ENCODE results near the gene MISP. TPM values are rescaled to one million over a fixed set of nuclear protein-coding genes. Genes with fewer than 3 reads are reported as not detected.
A peak's percentile ranks its signal among the peaks of the same experiment; 100 is the strongest.

Gene MISP
- polyA plus RNA-seq, 2 of the 4 experiments (the other 2 are of a cell fraction): 46.5 to 62.7 TPM

DNA sequence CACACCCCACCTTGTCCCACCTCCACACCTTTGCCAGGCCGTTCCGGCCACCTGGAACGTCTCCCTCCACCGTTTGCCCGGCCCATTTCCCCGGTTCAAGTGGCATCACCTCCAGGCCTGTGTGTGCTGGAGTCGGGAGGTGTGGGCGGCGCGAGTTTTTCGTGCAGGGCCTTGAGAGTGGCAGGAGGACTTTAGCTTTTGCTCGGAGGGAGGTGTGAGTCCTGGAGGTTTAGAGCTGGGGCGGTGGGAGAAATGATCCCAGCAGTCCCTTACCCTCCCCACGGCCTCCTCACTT, 46.5 kb upstream of the MISP start:
- Histone ChIP-seq H3K4me2 (peak overlapping the region; percentile 64; the same call in 1 of the 3 replicates), H3K9me3 (no peaks in the 10 kb centered on the region), H3K27ac (peak overlapping the region in 1 of 2 experiments; percentile 80; a peak in 2 of 6 replicates), H3K4me3 (no peak overlapping the region), H3K4me1 (0 out of 3 replicates have a peak, but pooled peaks cover 6% of the 10 kb centered on the region)
- WGBS (ENCODE audit: missing lambda C conversion rate): 93% methylated on average over 14 of the region's 14 CpGs
- FAIRE-seq (no peak), ATAC-seq (no peak), DNase-seq (ENCODE audit: low read depth in 1 of 2, low spot score in 1 of 2) (no peak)
- ChIA-PET CTCF (interaction anchor here (0.5 kb wide), 1 partner anchor 41 kb away, joined by 3 read pairs; no protein-coding TSS in a partner anchor), POLR2A (interaction anchor here (1.7 to 2.2 kb wide), 2 partner anchors 24 to 27 kb away, joined by 5 read pairs; no protein-coding TSS in a partner anchor)
- no peak for TF ChIP-seq PHF8 (IDR thresholded peaks at IDR 0.05; ENCODE audit: borderline replicate concordance, low read depth)
- TF ChIP-seq HOXB5 (CRISPR knock-in tag; IDR thresholded peaks at IDR 0.05): no peak
- TF ChIP-seq JUN (IDR thresholded peaks at IDR 0.05): no peak
- TF ChIP-seq, protein P1, sequence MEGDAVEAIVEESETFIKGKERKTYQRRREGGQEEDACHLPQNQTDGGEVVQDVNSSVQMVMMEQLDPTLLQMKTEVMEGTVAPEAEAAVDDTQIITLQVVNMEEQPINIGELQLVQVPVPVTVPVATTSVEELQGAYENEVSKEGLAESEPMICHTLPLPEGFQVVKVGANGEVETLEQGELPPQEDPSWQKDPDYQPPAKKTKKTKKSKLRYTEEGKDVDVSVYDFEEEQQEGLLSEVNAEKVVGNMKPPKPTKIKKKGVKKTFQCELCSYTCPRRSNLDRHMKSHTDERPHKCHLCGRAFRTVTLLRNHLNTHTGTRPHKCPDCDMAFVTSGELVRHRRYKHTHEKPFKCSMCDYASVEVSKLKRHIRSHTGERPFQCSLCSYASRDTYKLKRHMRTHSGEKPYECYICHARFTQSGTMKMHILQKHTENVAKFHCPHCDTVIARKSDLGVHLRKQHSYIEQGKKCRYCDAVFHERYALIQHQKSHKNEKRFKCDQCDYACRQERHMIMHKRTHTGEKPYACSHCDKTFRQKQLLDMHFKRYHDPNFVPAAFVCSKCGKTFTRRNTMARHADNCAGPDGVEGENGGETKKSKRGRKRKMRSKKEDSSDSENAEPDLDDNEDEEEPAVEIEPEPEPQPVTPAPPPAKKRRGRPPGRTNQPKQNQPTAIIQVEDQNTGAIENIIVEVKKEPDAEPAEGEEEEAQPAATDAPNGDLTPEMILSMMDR (IDR thresholded peaks at IDR 0.05): no peak
- TF ChIP-seq FOSL2 (IDR thresholded peaks at IDR 0.05): no peak
- TF ChIP-seq FOSL2 (CRISPR knock-in tag; IDR thresholded peaks at IDR 0.05): no peak
- TF ChIP-seq, protein P2, sequence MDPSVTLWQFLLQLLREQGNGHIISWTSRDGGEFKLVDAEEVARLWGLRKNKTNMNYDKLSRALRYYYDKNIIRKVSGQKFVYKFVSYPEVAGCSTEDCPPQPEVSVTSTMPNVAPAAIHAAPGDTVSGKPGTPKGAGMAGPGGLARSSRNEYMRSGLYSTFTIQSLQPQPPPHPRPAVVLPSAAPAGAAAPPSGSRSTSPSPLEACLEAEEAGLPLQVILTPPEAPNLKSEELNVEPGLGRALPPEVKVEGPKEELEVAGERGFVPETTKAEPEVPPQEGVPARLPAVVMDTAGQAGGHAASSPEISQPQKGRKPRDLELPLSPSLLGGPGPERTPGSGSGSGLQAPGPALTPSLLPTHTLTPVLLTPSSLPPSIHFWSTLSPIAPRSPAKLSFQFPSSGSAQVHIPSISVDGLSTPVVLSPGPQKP (IDR thresholded peaks at IDR 0.05; ENCODE audit: low read depth, low read length): no peak
- no peak for TF ChIP-seq ZSCAN20 (CRISPR knock-in tag; IDR thresholded peaks at IDR 0.05)
- TF ChIP-seq CHD4 (IDR thresholded peaks at IDR 0.05; ENCODE audit: borderline replicate concordance): no peak
- no peak for TF ChIP-seq HOXA7 (CRISPR knock-in tag; IDR thresholded peaks at IDR 0.05)
- TF ChIP-seq MAZ (IDR thresholded peaks at IDR 0.05; ENCODE audit: borderline replicate concordance, low read depth, low read length): no peak
- no peak for TF ChIP-seq NR3C1 (IDR thresholded peaks at IDR 0.05)
- TF ChIP-seq, protein P3, sequence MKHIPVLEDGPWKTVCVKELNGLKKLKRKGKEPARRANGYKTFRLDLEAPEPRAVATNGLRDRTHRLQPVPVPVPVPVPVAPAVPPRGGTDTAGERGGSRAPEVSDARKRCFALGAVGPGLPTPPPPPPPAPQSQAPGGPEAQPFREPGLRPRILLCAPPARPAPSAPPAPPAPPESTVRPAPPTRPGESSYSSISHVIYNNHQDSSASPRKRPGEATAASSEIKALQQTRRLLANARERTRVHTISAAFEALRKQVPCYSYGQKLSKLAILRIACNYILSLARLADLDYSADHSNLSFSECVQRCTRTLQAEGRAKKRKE (CRISPR knock-in tag; IDR thresholded peaks at IDR 0.05; ENCODE audit: low read depth): no peak

DNA sequence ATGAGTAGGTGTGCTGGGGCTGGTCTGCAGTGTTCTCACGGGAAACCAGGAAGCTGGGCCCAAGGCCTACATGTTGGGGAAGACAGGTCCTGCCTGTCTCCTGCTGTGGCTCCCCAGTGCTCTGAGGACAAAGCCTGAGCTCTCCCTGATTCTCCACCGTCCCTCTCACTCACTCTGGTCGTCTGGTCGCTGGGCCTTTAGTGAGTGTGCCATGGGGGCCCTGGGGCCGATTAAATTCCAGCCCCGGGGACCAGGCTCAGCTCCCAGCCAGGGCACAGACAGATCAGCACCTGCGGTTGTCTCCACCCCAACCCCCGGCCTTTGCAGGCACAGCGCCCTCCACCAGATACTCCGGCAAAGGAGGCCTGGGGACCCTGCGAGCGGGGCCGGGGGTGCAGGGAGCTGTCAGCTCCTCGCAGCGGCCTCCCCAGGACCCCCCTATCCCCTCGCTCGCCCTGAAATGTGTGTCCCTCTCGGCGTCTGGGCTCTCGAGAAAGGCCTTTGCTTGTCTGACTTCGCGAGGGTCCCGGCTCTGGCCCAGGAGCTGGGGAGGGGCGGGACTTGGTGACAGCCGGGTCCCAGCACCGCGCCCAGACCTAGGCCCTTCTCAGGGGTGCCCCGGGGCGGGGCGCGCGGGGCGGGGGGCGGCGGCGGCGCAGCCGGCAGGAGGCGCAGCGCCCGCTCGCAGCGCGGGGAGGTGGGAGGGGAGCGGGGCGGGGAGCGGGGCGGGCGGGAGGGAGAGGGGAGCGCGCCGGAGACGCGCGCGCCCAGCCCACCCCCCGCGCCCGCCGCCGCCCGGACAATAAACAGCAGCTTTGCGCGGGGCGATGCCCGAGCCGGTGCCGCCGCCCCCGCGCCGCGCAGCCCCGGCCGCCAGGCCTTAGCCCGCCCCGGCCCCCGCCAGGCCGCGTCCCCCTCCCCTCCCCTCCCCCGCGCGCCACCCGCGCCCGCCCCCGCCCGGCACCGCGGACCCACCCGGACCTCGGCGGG, 42.5 kb upstream of the MISP start, which contains the start of gene PALM:
Gene PALM (plus strand): TSS at position 782 of the 990 bp plus-strand sequence. CDS start 212 bp downstream, outside the sequence.
- Histone ChIP-seq H3K27ac (peak within 1 kb of the TSS; percentile 90 to 99), H3K9me3 (no peaks in the 10 kb centered on the region), H3K4me1 (peaks cover 14% of the 10 kb centered on the region), H3K4me3 (peak within 1 kb of the TSS; percentile 97), H3K4me2 (peak within 1 kb of the TSS; percentile 76)
- POLR2A ChIA-PET: interaction anchor here (1.1 kb wide), 1 partner anchor 44 kb away, joined by 4 read pairs; no protein-coding TSS in a partner anchor
- 60% methylated on average over 2 of the region's 93 CpGs for WGBS (ENCODE audit: missing lambda C conversion rate)
- TF ChIP-seq MAFK (IDR thresholded peaks at IDR 0.05; ENCODE audit: partially characterized antibody): no peak
- TF ChIP-seq POLR2A (IDR thresholded peaks at IDR 0.05; ENCODE audit: low read length): no peak
- TF ChIP-seq RARB (CRISPR knock-in tag; IDR thresholded peaks at IDR 0.05): no peak
- TF ChIP-seq, protein P2 (IDR thresholded peaks at IDR 0.05; ENCODE audit: low read depth, low read length): no peak
- TF ChIP-seq, protein P1 (IDR thresholded peaks at IDR 0.05): peak; percentile 42
- peak; percentile 32; the same call in 1 of the 3 replicates for TF ChIP-seq SMC3 (IDR thresholded peaks at IDR 0.05)
- no peak for TF ChIP-seq NR3C1 (IDR thresholded peaks at IDR 0.05)
- TF ChIP-seq EP300 (IDR thresholded peaks at IDR 0.05): no peak
- no peak for TF ChIP-seq JUNB (IDR thresholded peaks at IDR 0.05)
- FAIRE-seq (no peak), ATAC-seq (peak; percentile 51 to 77), DNase-seq (ENCODE audit: low read depth in 1 of 2, low spot score in 1 of 2) (no peak)
- CTCF ChIA-PET: interaction anchor here (0.7 to 1.9 kb wide), 8 partner anchors 11 to 36 kb away, joined by 3 to 12 read pairs (median 5); no protein-coding TSS in a partner anchor
